Activated CD4-positive, alpha-beta memory T cell treated with anti-CD3 and anti-CD28 coated beads, Interleukin-2, amount 10 ng/mL, durations not matched to agents 7 days and 5 days (primary cell): Measurements from ENCODE around the gene IQGAP3. TPM values are rescaled to one million over a fixed set of nuclear protein-coding genes. Genes with fewer than 3 reads are reported as not detected.
A peak's percentile ranks its signal among the peaks of the same experiment; 100 is the strongest.
"Not testable (repeated sequence)": the region's sequence is repeated elsewhere in the genome, so short reads cannot be mapped to it uniquely, and the experiment has no call there.

Source experiments
- CTCF ChIA-PET: fragments of 350-600 bp; sonication (Branson Sonifier 250); formaldehyde crosslinking; loops from one replicate; lab custom pipeline; 2021; ENCODE audit warnings: antibody characterized with exemption, inconsistent platforms; lab: Charles Lee
- POLR2A ChIA-PET: fragments of 350-600 bp; sonication (Branson Sonifier 250); formaldehyde crosslinking; loops from one replicate; lab custom pipeline; 2021; ENCODE audit warnings: antibody characterized with exemption; lab: Charles Lee
- DNase-seq: peaks from one replicate; pipeline ENCODE4 v3.0.0-alpha.2; 2020
- H3K27ac Mint-ChIP-seq: one replicate; pipeline ENCODE4 v1.8.0; 2021; ENCODE audit warnings: mild to moderate bottlenecking, mixed read lengths
- H3K27me3 Mint-ChIP-seq: one replicate; pipeline ENCODE4 v1.8.0; 2021; ENCODE audit warnings: mixed read lengths
- H3K36me3 Mint-ChIP-seq: one replicate; pipeline ENCODE4 v1.8.0; 2021; ENCODE audit warnings: low read depth, mixed read lengths
- H3K4me1 Mint-ChIP-seq: one replicate; pipeline ENCODE4 v1.8.0; 2021; ENCODE audit warnings: mixed read lengths
- H3K4me3 Mint-ChIP-seq: one replicate; pipeline ENCODE4 v1.8.0; 2021; ENCODE audit warnings: mild to moderate bottlenecking, mixed read lengths
- H3K9me3 Mint-ChIP-seq: one replicate; pipeline ENCODE4 v1.8.0; 2021; ENCODE audit warnings: mixed read lengths
- total RNA-seq, 2 experiments: library from RNA; stranded (reverse); gene quantifications; one replicate each; pipeline ENCODE4 v1.2.3, GENCODE V29; 2021

IQGAP3 gene
- 10 to 100 TPM; 18.4 to 19.7 TPM for total RNA-seq

- peak; percentile 84 for DNase-seq
- POLR2A ChIA-PET, result interaction anchor here (0.8 to 2.8 kb wide), 7 partner anchors 9 to 115 kb away, joined by 3 to 13 read pairs (median 5); partner anchors contain the start of gene MEF2D
- H3K4me1 Mint-ChIP-seq, result peaks cover 26% of the 10 kb centered on the region
- H3K36me3 Mint-ChIP-seq, result peaks cover 11% of the 10 kb centered on the region
- peak within 1 kb of the TSS; percentile 98 for H3K4me3 Mint-ChIP-seq
- no peaks in the 10 kb centered on the region for H3K9me3 Mint-ChIP-seq
- peak within 1 kb of the TSS; percentile 51 for H3K27ac Mint-ChIP-seq
- CTCF ChIA-PET, result interaction anchor here (0.8 to 4.3 kb wide), 4 partner anchors 8 to 186 kb away, joined by 3 to 22 read pairs (median 4); no protein-coding TSS in a partner anchor
- H3K27me3 Mint-ChIP-seq, result peaks cover 25% of the 10 kb centered on the region
Measured at GRCh38 chr1:156571919-156572662, at the start of gene IQGAP3. TSS of gene IQGAP3 (minus strand) at chr1:156572565. CDS start at chr1:156572529, 36 bp downstream.

GRCh38 chr1:156619582-156619955 is 47.2 kb upstream of the IQGAP3 start:
- POLR2A ChIA-PET, result no interaction called here
- CTCF ChIA-PET, result interaction anchor here (0.6 to 13.8 kb wide), 6 partner anchors 15 to 240 kb away, joined by 3 to 275 read pairs (median 3); no protein-coding TSS in a partner anchor
- Mint-ChIP-seq H3K4me3 (no peak overlapping the region), H3K27ac (no peak overlapping the region), H3K4me1 (peaks cover 4% of the 10 kb centered on the region), H3K36me3 (no peaks in the 10 kb centered on the region), H3K27me3 (peaks cover 72% of the 10 kb centered on the region), H3K9me3 (no peaks in the 10 kb centered on the region)
- DNase-seq, result no peak

GRCh38 chr1:156618853-156619581 is 46.7 kb upstream of the IQGAP3 start, which contains the start of gene HAPLN2:
TSS of gene HAPLN2 (plus strand) at chr1:156619415. CDS start at chr1:156623491, 4,076 bp downstream.
- Mint-ChIP-seq H3K36me3 (no peaks in the 10 kb centered on the region), H3K4me1 (peaks cover 2% of the 10 kb centered on the region), H3K9me3 (no peaks in the 10 kb centered on the region), H3K4me3 (no peak within 1 kb of the TSS), H3K27ac (no peak within 1 kb of the TSS), H3K27me3 (peaks cover 73% of the 10 kb centered on the region)
- POLR2A ChIA-PET, result no interaction called here
- CTCF ChIA-PET, result interaction anchor here (0.7 to 13.8 kb wide), 4 partner anchors 9 to 53 kb away, joined by 3 to 275 read pairs (median 5); no protein-coding TSS in a partner anchor
- peak; percentile 30 for DNase-seq

GRCh38 chr1:156616463-156616862 is 44.1 kb upstream of the IQGAP3 start:
- ChIA-PET CTCF (interaction anchor here (1.2 to 1.7 kb wide), 2 partner anchors 11 to 27 kb away, joined by 3 to 13 read pairs; no protein-coding TSS in a partner anchor), POLR2A (no interaction called here)
- Mint-ChIP-seq H3K36me3 (no peaks in the 10 kb centered on the region), H3K27me3 (peaks cover 66% of the 10 kb centered on the region), H3K4me3 (no peak overlapping the region), H3K4me1 (peaks cover 2% of the 10 kb centered on the region), H3K27ac (no peak overlapping the region), H3K9me3 (no peaks in the 10 kb centered on the region)
- DNase-seq, result no peak

GRCh38 chr1:156615946-156616345 is 43.6 kb upstream of the IQGAP3 start:
- POLR2A ChIA-PET, result no interaction called here

GRCh38 chr1:156612666-156613065 is 40.3 kb upstream of the IQGAP3 start:
- no peak overlapping the region for H3K27ac Mint-ChIP-seq
- H3K4me1 Mint-ChIP-seq, result peaks cover 5% of the 10 kb centered on the region
- POLR2A ChIA-PET, result interaction anchor here (0.7 to 1.2 kb wide), 4 partner anchors 9 to 298 kb away, joined by 3 to 4 read pairs (median 4); partner anchors contain the start of gene NAXE
- peaks cover 38% of the 10 kb centered on the region for H3K27me3 Mint-ChIP-seq
- no peaks in the 10 kb centered on the region for H3K36me3 Mint-ChIP-seq
- H3K4me3 Mint-ChIP-seq, result no peak overlapping the region
- CTCF ChIA-PET, result interaction anchor here (0.6 to 5.6 kb wide), 8 partner anchors 8 to 286 kb away, joined by 3 to 47 read pairs (median 5); no protein-coding TSS in a partner anchor
- no peaks in the 10 kb centered on the region for H3K9me3 Mint-ChIP-seq
- no peak for DNase-seq

More at GRCh38 chr1:156615946-156616345, 43.6 kb upstream of the IQGAP3 start:
- no peak overlapping the region for H3K27ac Mint-ChIP-seq
- no peak overlapping the region for H3K4me3 Mint-ChIP-seq
- no peaks in the 10 kb centered on the region for H3K9me3 Mint-ChIP-seq
- peaks cover 62% of the 10 kb centered on the region for H3K27me3 Mint-ChIP-seq
- no peaks in the 10 kb centered on the region for H3K36me3 Mint-ChIP-seq
- CTCF ChIA-PET, result interaction anchor here (0.8 to 5.6 kb wide), 2 partner anchors 10 to 62 kb away, joined by 4 to 47 read pairs; no protein-coding TSS in a partner anchor
- peaks cover 2% of the 10 kb centered on the region for H3K4me1 Mint-ChIP-seq
- no peak for DNase-seq

GRCh38 chr1:156610072-156610471 is 37.7 kb upstream of the IQGAP3 start:
- CTCF ChIA-PET, result interaction anchor here (0.6 to 1.2 kb wide), 4 partner anchors 10 to 224 kb away, joined by 3 to 8 read pairs (median 4); no protein-coding TSS in a partner anchor
- H3K9me3 Mint-ChIP-seq, H3K4me1 Mint-ChIP-seq, POLR2A ChIA-PET, H3K27ac Mint-ChIP-seq, H3K4me3 Mint-ChIP-seq, H3K36me3 Mint-ChIP-seq, DNase-seq: not testable (repeated sequence)
- H3K27me3 Mint-ChIP-seq, result peaks cover 24% of the 10 kb centered on the region

- DNase-seq, result peak; percentile 63
- Mint-ChIP-seq H3K36me3 (no peaks in the 10 kb centered on the region), H3K27ac (no peak overlapping the region), H3K9me3 (no peaks in the 10 kb centered on the region), H3K4me3 (no peak overlapping the region), H3K27me3 (peaks cover 16% of the 10 kb centered on the region), H3K4me1 (peaks cover 5% of the 10 kb centered on the region)
- POLR2A ChIA-PET, result interaction anchor here (1.1 to 1.4 kb wide), 2 partner anchors 9 to 15 kb away, joined by 3 to 6 read pairs; no protein-coding TSS in a partner anchor
- CTCF ChIA-PET, result interaction anchor here (0.7 to 2.1 kb wide), 22 partner anchors 8 to 223 kb away, joined by 3 to 18 read pairs (median 4); partner anchors contain the start of genes GPATCH4 and NAXE
Measured at GRCh38 chr1:156608981-156609380, 36.6 kb upstream of the IQGAP3 start.

- H3K27ac Mint-ChIP-seq, result no peak overlapping the region
- H3K4me1 Mint-ChIP-seq, result peaks cover 5% of the 10 kb centered on the region
- CTCF ChIA-PET, result interaction anchor here (0.6 to 2.1 kb wide), 25 partner anchors 7 to 223 kb away, joined by 3 to 18 read pairs (median 4); partner anchors contain the start of genes GPATCH4 and NAXE
- POLR2A ChIA-PET, result interaction anchor here (0.7 to 1.4 kb wide), 3 partner anchors 8 to 17 kb away, joined by 3 to 6 read pairs (median 3); no protein-coding TSS in a partner anchor
- no peaks in the 10 kb centered on the region for H3K36me3 Mint-ChIP-seq
- H3K27me3 Mint-ChIP-seq, result peaks cover 14% of the 10 kb centered on the region
- DNase-seq, result peak; percentile 67
- H3K4me3 Mint-ChIP-seq, result no peak overlapping the region
- no peaks in the 10 kb centered on the region for H3K9me3 Mint-ChIP-seq
Measured at GRCh38 chr1:156608036-156608674, 35.8 kb upstream of the IQGAP3 start.

GRCh38 chr1:156607344-156607743 is 35.0 kb upstream of the IQGAP3 start:
- ChIA-PET POLR2A (interaction anchor here (0.7 kb wide), 1 partner anchor 16 kb away, joined by 3 read pairs; no protein-coding TSS in a partner anchor), CTCF (interaction anchor here (0.6 to 2.1 kb wide), 11 partner anchors 16 to 222 kb away, joined by 4 to 18 read pairs (median 6); partner anchors contain the start of gene NAXE)
- H3K27me3 Mint-ChIP-seq, H3K4me3 Mint-ChIP-seq, H3K27ac Mint-ChIP-seq, H3K36me3 Mint-ChIP-seq, H3K9me3 Mint-ChIP-seq, DNase-seq: not testable (repeated sequence)
- H3K4me1 Mint-ChIP-seq, result peaks cover 10% of the 10 kb centered on the region

- ChIA-PET POLR2A (interaction anchor here (0.9 kb wide), 1 partner anchor 10 kb away, joined by 4 read pairs; no protein-coding TSS in a partner anchor), CTCF (interaction anchor here (0.7 to 1.5 kb wide), 3 partner anchors 122 to 168 kb away, joined by 3 to 6 read pairs (median 3); no protein-coding TSS in a partner anchor)
- H3K9me3 Mint-ChIP-seq, result no peaks in the 10 kb centered on the region
- peaks cover 2% of the 10 kb centered on the region for H3K27me3 Mint-ChIP-seq
- no peak overlapping the region for H3K4me3 Mint-ChIP-seq
- H3K4me1 Mint-ChIP-seq, result peaks cover 35% of the 10 kb centered on the region
- no peak for DNase-seq
- H3K36me3 Mint-ChIP-seq, result peaks cover 16% of the 10 kb centered on the region
- H3K27ac Mint-ChIP-seq, result no peak overlapping the region
Measured at GRCh38 chr1:156602557-156602993, 30.2 kb upstream of the IQGAP3 start.
